ENCODE measurements around the gene SLC35F2. TPM values are rescaled to one million over a fixed set of nuclear protein-coding genes. Genes with fewer than 3 reads are reported as not detected.

SLC35F2 gene
- total and polyA plus RNA-seq, 9 donors, result 2.9 to 5.5 (median 4.1) TPM

GRCh38 chr11:107821199-107821927, 37.2 kb downstream of the SLC35F2 start:
- Histone ChIP-seq H3K4me1 (ENCODE audit: control insufficient read depth, insufficient read depth, low read length) (no peaks in the 10 kb centered on the region), H3K36me3 (ENCODE audit: control insufficient read depth, insufficient read depth, low read length) (no peaks in the 10 kb centered on the region), H3K9me3 (replicated peaks; ENCODE audit: control insufficient read depth, low read depth, low read length) (no peaks in the 10 kb centered on the region), H3K27me3 (ENCODE audit: control insufficient read depth, insufficient read depth, low read length) (no peaks in the 10 kb centered on the region), H3K4me3 (ENCODE audit: low read length) (no peak overlapping the region), H3K27ac (ENCODE audit: low read length) (peak overlapping the region; percentile 62)
- peak; percentile 66 for DNase-seq
- no CpG with 5 or more reads among the region's 3 CpGs for WGBS (ENCODE audit: insufficient coverage)

- DNase-seq, result no peak
- Histone ChIP-seq H3K9me3 (replicated peaks; ENCODE audit: control insufficient read depth, low read depth, low read length) (no peaks in the 10 kb centered on the region), H3K4me3 (ENCODE audit: low read length) (no peak overlapping the region), H3K27ac (ENCODE audit: low read length) (peak overlapping the region; percentile 42), H3K27me3 (ENCODE audit: control insufficient read depth, insufficient read depth, low read length) (no peaks in the 10 kb centered on the region), H3K4me1 (ENCODE audit: control insufficient read depth, insufficient read depth, low read length) (no peaks in the 10 kb centered on the region), H3K36me3 (ENCODE audit: control insufficient read depth, insufficient read depth, low read length) (no peaks in the 10 kb centered on the region)
- WGBS (ENCODE audit: insufficient coverage), result 90% methylated on average over 2 of the region's 5 CpGs
These were observed 39.1 kb downstream of the SLC35F2 start for GRCh38 chr11:107819361-107820014.

- no peak overlapping the region for H3K27ac ChIP-seq (ENCODE audit: low read length)
- H3K4me1 ChIP-seq (ENCODE audit: control insufficient read depth, insufficient read depth, low read length), result no peaks in the 10 kb centered on the region
- WGBS (ENCODE audit: insufficient coverage), result 90% methylated on average over 2 of the region's 3 CpGs
- no peaks in the 10 kb centered on the region for H3K9me3 ChIP-seq (replicated peaks; ENCODE audit: control insufficient read depth, low read depth, low read length)
- H3K36me3 ChIP-seq (ENCODE audit: control insufficient read depth, insufficient read depth, low read length), result no peaks in the 10 kb centered on the region
- no peak overlapping the region for H3K4me3 ChIP-seq (ENCODE audit: low read length)
- no peaks in the 10 kb centered on the region for H3K27me3 ChIP-seq (ENCODE audit: control insufficient read depth, insufficient read depth, low read length)
- DNase-seq, result no peak
These were observed 40.1 kb downstream of the SLC35F2 start for GRCh38 chr11:107818491-107818890.

- no peak overlapping the region for H3K4me3 ChIP-seq (ENCODE audit: low read length)
- no peaks in the 10 kb centered on the region for H3K9me3 ChIP-seq (replicated peaks; ENCODE audit: control insufficient read depth, low read depth, low read length)
- no peak for DNase-seq
- H3K27ac ChIP-seq (ENCODE audit: low read length), result no peak overlapping the region
- WGBS (ENCODE audit: insufficient coverage), result no CpG with 5 or more reads among the region's 2 CpGs
- no peaks in the 10 kb centered on the region for H3K27me3 ChIP-seq (ENCODE audit: control insufficient read depth, insufficient read depth, low read length)
- H3K4me1 ChIP-seq (ENCODE audit: control insufficient read depth, insufficient read depth, low read length), result no peaks in the 10 kb centered on the region
- H3K36me3 ChIP-seq (ENCODE audit: control insufficient read depth, insufficient read depth, low read length), result no peaks in the 10 kb centered on the region
These were observed 42.6 kb downstream of the SLC35F2 start for GRCh38 chr11:107816028-107816427.

- no peak for DNase-seq
- no peaks in the 10 kb centered on the region for H3K9me3 ChIP-seq (replicated peaks; ENCODE audit: control insufficient read depth, low read depth, low read length)
- no peaks in the 10 kb centered on the region for H3K27me3 ChIP-seq (ENCODE audit: control insufficient read depth, insufficient read depth, low read length)
- no peak overlapping the region for H3K27ac ChIP-seq (ENCODE audit: low read length)
- H3K4me1 ChIP-seq (ENCODE audit: control insufficient read depth, insufficient read depth, low read length), result no peaks in the 10 kb centered on the region
- H3K36me3 ChIP-seq (ENCODE audit: control insufficient read depth, insufficient read depth, low read length), result no peaks in the 10 kb centered on the region
- H3K4me3 ChIP-seq (ENCODE audit: low read length), result no peak overlapping the region
These were observed 47.7 kb downstream of the SLC35F2 start for GRCh38 chr11:107810875-107811274.

GRCh38 chr11:107808521-107808920, 50.1 kb downstream of the SLC35F2 start:
- Histone ChIP-seq H3K9me3 (replicated peaks; ENCODE audit: control insufficient read depth, low read depth, low read length) (no peaks in the 10 kb centered on the region), H3K27me3 (ENCODE audit: control insufficient read depth, insufficient read depth, low read length) (no peaks in the 10 kb centered on the region), H3K27ac (ENCODE audit: low read length) (no peak overlapping the region), H3K4me3 (ENCODE audit: low read length) (no peak overlapping the region), H3K4me1 (ENCODE audit: control insufficient read depth, insufficient read depth, low read length) (no peaks in the 10 kb centered on the region), H3K36me3 (ENCODE audit: control insufficient read depth, insufficient read depth, low read length) (no peaks in the 10 kb centered on the region)
- WGBS (ENCODE audit: insufficient coverage), result 17% methylated on average over 1 of the region's 4 CpGs
- DNase-seq, result peak; percentile 35

- Histone ChIP-seq H3K4me1 (ENCODE audit: control insufficient read depth, insufficient read depth, low read length) (no peaks in the 10 kb centered on the region), H3K27me3 (ENCODE audit: control insufficient read depth, insufficient read depth, low read length) (no peaks in the 10 kb centered on the region), H3K4me3 (ENCODE audit: low read length) (no peak overlapping the region), H3K36me3 (ENCODE audit: control insufficient read depth, insufficient read depth, low read length) (no peaks in the 10 kb centered on the region), H3K27ac (ENCODE audit: low read length) (no peak overlapping the region), H3K9me3 (replicated peaks; ENCODE audit: control insufficient read depth, low read depth, low read length) (no peaks in the 10 kb centered on the region)
- no peak for DNase-seq
These were observed 53.6 kb downstream of the SLC35F2 start for GRCh38 chr11:107804971-107805370.

GRCh38 chr11:107804211-107804610, 54.4 kb downstream of the SLC35F2 start:
- Histone ChIP-seq H3K27ac (ENCODE audit: low read length) (no peak overlapping the region), H3K27me3 (ENCODE audit: control insufficient read depth, insufficient read depth, low read length) (no peaks in the 10 kb centered on the region), H3K4me1 (ENCODE audit: control insufficient read depth, insufficient read depth, low read length) (no peaks in the 10 kb centered on the region), H3K4me3 (ENCODE audit: low read length) (no peak overlapping the region), H3K36me3 (ENCODE audit: control insufficient read depth, insufficient read depth, low read length) (no peaks in the 10 kb centered on the region), H3K9me3 (replicated peaks; ENCODE audit: control insufficient read depth, low read depth, low read length) (no peaks in the 10 kb centered on the region)
- DNase-seq, result no peak
- WGBS (ENCODE audit: insufficient coverage), result no CpG with 5 or more reads among the region's 1 CpG

- DNase-seq, result no peak
- WGBS (ENCODE audit: insufficient coverage), result no CpG with 5 or more reads among the region's 1 CpG
- Histone ChIP-seq H3K36me3 (ENCODE audit: control insufficient read depth, insufficient read depth, low read length) (no peaks in the 10 kb centered on the region), H3K27ac (ENCODE audit: low read length) (no peak overlapping the region), H3K9me3 (replicated peaks; ENCODE audit: control insufficient read depth, low read depth, low read length) (no peaks in the 10 kb centered on the region), H3K4me3 (ENCODE audit: low read length) (no peak overlapping the region), H3K27me3 (ENCODE audit: control insufficient read depth, insufficient read depth, low read length) (no peaks in the 10 kb centered on the region), H3K4me1 (ENCODE audit: control insufficient read depth, insufficient read depth, low read length) (no peaks in the 10 kb centered on the region)
These were observed 56.9 kb downstream of the SLC35F2 start for GRCh38 chr11:107801641-107802040.

- no peak overlapping the region for H3K27ac ChIP-seq (ENCODE audit: low read length)
- H3K36me3 ChIP-seq (ENCODE audit: control insufficient read depth, insufficient read depth, low read length), result no peaks in the 10 kb centered on the region
- H3K4me3 ChIP-seq (ENCODE audit: low read length), result no peak overlapping the region
- H3K4me1 ChIP-seq (ENCODE audit: control insufficient read depth, insufficient read depth, low read length), result no peaks in the 10 kb centered on the region
- WGBS (ENCODE audit: insufficient coverage), result 87% methylated on average over 4 of the region's 12 CpGs
- H3K9me3 ChIP-seq (replicated peaks; ENCODE audit: control insufficient read depth, low read depth, low read length), result no peaks in the 10 kb centered on the region
- DNase-seq, result peak; percentile 86
- no peaks in the 10 kb centered on the region for H3K27me3 ChIP-seq (ENCODE audit: control insufficient read depth, insufficient read depth, low read length)
These were observed 59.2 kb downstream of the SLC35F2 start for GRCh38 chr11:107799218-107799859.
